RKO (cell line): ENCODE results near the gene SKAP2.
A peak's percentile ranks its signal among the peaks of the same experiment; 100 is the strongest.

Experiments used
- DNase-seq: peaks from one replicate; pipeline ENCODE4 v3.0.0-alpha.2; 2016; ENCODE audit warnings: low spot score

The SKAP2 gene, protein sequence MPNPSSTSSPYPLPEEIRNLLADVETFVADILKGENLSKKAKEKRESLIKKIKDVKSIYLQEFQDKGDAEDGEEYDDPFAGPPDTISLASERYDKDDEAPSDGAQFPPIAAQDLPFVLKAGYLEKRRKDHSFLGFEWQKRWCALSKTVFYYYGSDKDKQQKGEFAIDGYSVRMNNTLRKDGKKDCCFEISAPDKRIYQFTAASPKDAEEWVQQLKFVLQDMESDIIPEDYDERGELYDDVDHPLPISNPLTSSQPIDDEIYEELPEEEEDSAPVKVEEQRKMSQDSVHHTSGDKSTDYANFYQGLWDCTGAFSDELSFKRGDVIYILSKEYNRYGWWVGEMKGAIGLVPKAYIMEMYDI

DNA sequence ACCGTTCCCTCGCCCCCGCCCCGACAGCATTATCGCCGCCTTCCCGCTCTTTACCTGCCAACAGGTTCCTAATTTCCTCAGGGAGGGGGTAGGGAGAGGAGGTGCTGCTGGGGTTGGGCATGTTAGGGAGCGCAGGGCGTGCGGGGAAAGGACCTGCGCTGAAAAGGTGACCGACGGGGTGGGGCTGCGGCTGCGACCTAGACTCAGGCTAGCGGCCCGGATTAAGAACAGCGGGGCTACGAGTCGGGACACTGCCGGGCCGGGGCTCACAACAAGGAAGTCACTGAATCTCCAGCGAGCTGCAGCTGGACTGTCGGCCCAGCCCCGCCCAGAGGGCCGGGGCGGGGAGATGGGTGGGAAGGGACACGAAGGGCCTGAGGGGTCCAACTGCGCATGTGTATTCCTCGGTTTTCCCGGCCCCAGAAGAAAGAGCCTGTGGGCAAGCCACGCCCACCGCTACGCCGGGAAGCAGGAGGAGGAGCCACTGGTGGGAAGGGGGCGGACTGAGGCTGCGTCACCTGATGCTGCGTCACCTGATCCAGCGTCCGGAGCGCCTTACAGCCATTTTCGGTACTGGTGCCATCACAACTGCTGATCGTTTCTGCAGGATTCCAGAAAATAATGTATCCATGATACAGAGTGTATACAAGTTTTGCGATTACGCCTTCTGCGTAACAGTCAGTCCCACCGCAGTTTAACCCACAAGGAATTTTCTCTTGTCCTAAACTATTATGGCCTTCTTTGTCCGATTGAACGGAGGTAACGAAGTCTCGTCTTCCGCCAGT, at the start of gene SKAP2:
Gene SKAP2 (minus strand): TSS at position 282 of the 785 bp plus-strand sequence. CDS start 161 bp downstream, at position 121.
- peak; percentile 97 for DNase-seq

DNA sequence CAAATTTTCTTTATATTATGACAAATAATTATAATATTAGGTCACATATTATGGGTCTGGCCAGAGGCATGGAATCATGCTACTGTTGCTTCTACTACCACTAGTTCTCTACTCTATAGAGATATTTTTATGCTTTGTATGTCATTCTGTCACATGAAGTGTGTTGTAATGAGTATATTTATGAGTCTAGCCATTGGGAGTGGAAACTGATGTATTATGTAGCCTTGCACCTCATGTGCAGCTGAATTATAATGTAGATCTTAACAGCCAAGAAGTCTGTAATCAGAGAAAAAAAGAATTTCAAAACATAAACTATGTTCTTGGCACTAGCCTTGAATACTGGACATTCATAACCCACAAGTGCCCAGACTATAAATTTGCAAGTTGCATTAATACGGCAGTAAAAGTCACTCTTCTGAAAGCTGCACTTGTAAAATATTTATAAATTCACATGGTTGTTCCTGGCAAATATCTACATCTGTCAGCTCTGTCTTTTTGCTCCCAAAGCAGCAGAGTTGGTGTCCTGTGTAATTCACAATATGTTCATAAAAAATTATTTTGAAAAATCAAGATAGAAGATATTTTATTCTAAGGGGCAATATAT, 48.6 kb upstream of the SKAP2 start:
- DNase-seq = no peak

DNA sequence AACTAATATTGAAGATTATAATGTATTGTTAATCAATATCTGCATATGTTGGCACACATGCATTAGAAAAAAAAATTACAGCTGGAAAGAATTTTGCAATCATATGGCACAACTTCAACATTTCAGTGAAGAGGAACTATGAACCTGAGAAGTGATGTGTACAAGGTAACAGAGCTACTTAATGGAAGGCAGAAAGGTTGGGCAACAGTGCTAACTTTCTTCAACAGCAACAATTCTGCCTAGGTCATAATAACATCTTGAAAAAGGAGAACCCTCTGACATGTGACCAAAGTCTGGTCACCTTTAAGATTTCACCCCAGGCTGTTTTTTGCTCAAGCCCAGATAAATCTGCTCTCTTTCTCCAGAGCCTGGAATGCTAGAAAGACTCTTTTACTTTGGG, 47.9 kb upstream of the SKAP2 start:
- DNase-seq = no peak

DNA sequence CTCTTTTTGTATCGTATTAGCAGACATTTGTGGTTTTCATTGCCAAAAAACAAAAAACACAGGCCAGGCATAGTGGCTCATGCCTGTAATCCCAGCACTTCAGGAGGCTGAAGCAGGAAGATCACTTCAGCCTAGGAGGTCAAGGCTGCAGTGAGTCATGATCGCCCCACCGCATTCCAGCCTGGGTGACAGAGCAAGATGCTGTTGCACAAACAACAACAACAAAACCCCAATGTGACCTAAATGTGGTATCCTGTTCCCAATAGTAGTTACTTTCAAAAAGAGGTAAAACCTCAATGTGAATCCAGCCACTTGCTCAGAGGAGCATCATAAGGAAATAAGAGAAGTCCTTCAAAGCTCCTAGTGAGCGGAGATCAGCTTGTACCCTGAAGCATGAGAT, 45.8 kb upstream of the SKAP2 start:
- DNase-seq = no peak

DNA sequence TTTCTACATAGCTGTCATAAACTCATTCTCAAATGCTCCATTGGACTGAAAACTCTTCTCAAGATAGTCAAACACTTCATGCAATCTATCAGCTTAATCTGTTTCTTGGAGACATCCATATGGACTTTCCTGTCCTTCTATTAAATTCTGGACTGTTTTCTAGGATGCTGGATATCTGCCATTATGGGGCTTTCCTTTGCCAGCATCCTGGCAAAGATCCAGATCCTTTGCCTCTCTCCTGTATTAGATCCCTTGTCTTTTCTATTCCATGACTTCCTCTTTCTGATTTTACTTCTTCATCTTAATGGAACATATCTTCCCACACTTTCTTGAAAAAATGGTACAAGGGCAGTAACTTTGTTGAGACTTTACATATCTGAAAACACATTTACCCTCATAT, 35.9 kb upstream of the SKAP2 start:
- DNase-seq = no peak

DNA sequence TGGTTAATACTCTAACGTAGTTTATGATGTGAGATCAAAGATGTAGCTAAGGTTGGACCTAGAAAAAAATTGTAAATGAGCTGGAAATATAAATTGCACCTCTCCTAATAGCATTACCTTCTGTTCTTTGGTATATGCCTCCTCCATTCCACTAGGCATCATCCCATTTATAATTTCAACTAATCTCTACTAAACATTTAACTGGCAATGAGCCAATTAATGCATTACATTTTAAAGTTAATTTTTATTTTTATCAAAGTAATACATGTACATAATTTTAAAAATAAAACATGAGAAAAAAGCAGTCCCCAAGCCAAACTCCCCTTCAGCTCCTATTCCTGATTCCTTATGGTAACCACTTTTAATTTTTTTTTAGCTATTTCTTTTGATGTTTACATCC, 35.1 kb upstream of the SKAP2 start:
- no peak for DNase-seq

DNA sequence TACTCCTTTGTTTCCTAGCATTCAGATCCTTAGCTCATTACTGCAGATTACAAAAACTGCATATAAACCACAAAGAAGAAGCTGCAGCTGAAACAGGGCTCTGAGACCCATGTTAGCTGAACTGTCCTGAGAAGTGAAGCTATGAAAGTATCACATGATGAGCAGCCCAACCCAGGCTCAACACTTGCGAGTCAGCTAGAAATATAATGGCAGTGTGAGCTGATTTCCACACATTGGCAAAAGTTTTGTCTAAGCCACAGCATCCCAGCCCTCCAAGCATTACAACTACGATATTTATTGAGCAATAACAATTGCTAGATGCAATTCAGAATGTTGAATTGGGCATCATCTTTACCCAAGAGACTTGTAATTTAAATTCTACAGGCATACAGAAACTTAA, 34.5 kb upstream of the SKAP2 start:
- no peak for DNase-seq

DNA sequence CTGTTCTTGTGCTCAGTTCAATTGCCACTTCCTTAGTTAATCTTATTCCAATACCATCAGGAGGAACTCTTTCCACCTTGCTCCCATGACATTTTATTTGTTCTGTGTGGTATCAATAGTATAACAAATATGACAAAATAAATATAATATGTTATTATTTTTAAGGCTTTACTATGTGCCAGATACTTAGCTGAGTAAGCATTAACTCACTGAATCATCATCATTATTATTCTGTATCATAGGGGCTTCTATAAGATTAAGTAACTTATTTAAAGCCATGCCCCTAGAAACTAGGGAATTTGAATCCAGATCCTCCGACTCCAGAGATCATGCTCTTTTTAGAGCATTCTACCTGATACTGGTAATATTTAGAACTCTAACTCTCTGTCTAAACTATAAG, 33.5 kb upstream of the SKAP2 start:
- no peak for DNase-seq

DNA sequence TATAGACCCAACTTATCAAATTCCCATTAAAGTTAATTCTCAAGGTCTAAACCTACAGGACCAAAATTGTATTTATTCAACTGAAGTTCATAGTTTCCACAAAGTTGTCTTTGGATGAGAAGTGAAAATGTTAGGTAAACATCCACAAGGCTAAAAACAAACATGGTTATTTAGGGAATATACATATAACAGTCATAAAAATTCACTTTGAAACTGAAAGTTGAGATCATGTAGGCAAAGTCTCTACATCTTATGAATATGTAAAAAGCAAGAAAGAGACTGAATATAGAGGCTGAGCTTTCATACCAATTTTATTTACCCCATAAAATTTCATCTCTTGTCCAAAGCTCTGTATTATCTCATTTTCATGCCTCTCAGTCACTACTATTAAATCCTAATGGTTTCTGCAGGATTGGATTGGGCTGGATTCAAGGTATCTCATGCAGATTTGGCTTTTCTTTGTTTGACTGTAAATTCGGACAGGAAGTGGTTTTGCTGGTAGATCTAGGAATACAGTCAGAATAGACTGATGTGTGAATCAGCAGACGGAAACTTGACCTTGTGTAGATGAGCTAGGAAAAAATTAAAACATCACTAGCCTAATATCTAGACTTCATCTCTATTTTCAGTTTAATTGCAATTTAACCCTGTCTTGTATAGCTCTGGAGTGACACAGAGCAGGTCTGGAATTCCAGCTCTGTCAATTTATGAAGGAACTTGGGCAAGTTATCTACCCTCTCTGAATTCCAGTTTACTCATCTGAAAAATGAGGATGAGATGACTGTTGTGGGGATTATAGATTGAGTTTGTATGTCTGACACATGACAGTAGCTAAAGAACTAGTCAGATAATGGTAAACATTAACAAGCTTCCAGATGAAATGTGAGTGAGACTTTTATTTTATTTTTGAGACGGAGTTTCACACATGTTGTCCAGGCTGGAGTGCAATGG, 27.3 kb upstream of the SKAP2 start:
- peak; percentile 72 for DNase-seq

DNA sequence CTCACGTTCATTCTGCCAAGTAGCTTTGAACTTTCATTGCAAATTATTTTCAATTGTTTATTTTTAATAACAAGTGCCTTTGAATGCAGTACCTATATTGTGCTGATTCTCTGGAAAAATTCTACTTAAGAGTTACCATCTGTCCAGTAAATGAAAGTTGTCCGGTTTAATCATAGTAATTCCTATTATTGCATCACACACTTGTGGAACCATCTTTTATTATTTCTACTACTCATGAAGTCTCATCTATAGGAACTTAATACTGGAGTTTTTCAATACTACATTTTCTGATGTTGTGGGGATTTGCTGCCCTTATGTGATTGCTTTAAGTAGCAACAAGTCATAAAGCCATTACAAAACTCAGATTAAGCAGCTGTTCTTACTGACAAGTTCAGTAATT, 16.5 kb upstream of the SKAP2 start:
- DNase-seq = no peak

DNA sequence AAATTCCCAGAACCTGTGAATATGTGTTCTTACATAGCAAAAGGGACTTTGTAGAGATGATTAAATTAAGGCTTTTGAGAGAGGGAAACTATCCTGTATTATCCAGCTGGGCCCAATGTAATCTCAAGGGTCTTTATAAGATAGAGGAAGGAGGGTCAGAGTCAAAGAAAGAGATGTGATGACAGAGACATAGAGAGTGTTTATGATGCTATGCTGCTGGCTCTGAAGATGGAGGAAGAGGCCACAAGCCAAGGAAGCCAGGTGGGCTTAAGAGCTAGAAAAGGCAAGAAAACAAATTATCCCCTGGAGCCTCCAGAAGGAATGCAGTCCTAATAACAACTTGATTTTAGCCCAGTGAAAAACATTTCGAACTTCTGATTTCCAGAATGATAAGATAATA, 15.3 kb upstream of the SKAP2 start:
- DNase-seq = no peak

DNA sequence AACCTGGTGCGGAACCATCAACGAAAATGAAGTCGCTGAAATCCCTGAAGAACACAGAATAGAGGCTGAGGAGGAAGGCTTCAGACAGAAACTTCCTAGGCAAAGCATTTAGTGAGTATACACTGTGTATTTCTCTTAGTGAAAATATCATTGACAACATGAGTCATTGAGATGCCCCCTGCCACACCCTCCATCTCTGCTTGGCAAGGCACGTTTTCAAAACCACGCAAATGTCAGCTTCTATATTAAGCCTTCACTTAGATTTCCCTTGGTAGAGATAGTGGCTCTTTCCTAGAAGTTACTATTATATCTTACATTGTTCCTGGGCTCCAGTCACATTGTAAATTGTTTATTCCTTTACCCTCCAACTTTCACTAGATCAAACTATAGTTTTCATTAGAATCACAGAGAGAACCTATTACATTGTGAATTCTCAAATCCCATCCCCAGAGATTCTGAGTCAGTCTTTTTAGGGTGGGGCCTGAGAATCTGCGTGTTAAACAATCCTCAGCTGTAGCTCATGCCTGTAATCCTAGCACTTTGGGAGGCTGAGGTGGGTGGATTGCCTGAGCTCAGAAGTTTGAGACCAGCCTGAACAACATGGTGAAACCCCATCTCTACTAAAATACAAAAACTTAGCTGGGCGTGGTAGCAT, 4.6 kb upstream of the SKAP2 start:
- DNase-seq = no peak

DNA sequence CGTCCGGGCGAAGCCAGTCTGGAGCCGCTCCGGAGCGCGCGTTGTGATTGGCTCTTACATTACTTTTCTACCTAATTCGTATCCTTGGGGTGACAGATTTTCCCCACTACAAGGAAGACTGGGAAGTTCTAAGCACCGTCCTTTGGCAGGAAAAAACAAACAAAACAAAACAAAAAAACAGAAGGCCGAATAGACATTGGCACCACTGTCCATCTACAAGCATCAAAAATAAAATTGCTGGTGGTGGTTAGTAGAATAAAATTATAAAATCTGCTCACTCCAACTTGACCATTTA, 651 bp upstream of the SKAP2 start:
- DNase-seq = no peak

DNA sequence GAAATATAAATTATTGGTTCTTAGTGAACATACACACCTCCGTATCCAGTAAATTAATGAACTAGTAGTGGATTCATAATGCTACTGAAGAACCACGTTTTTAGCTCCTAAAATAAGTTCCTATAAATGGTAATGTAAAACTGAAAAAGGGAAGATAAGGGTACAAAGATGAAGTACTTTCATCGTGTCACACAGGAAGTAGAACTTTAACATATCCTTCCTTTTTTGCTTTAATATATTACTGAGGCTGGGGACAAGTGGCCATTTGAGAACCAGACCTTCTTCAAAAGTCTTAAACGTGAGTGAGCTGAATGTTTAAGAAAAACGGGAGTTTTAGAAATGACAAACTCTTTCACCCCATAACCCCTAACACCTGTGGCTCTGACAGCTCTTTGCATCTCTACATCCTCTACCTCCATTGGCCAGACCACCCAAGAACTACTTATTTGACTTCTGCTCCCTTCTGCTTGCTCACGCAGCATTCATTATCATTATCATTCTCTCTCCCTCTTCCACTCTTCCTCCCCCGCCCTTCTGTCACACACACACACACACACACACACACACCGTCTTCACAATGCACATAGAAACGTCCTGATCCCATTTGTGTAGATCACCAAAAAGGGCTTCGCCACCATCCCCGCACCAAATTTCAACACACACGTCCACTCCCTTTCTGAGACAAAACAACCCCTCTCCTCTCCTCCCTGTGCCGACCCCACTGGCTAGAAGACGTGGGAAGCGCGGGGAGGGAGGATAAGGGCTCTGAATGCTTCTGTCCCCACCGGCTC, 677 bp downstream of the SKAP2 start:
- DNase-seq = peak; percentile 63

DNA sequence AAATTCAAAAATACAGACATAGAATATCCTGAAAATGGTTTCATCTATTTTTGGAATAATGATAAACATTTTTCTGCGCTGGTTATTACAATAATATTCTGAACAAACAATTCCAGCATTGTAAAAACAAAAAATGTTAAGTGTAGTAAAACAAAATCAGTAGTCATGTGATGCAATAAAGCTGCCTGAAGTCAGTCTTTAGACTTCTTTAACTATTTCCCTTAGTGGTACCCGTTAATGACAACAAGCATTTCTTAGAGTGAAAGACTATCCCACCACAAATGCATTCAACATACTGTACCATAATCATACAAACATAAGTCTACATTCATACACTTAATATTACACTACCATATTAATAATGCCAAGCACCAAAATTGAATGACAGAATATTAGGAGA, 1.6 kb downstream of the SKAP2 start:
- no peak for DNase-seq

DNA sequence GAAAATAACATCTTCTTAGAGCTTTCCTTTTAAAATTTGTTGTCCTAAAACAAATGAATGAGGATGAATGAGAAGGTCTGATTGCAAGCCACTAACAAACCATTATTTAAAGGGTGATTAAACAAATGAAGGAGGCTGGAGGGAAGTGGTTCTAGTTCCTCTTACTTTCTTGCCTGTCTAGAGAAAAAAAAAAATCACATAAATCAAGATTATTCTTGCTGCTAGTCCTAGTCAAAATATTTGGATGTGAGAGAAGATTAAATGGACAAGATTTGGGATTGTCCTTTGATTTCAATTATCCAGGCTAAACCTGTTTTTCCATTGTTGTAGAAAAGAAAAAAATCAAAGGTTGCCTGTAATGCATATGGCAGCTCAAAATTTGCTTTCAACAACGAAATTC, 3.3 kb downstream of the SKAP2 start:
- no peak for DNase-seq

DNA sequence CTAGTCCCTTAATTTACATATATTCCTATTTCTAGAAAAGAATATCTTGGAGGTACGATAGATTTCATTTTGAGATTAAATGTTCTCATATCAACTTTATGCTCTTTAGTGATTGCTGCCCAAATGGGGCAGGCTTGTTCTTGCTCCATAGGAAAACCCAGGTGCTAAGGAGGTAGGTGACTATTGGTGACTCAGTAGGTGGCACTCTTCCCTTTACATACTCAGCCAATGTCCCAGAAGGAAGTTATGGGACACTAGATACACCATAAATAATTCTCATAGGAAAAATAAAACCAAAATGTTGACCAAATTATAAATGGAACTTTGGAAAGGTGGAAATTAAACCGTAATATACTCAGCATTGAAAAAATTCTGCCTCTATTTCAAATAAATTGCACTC, 4.0 kb downstream of the SKAP2 start:
- no peak for DNase-seq

DNA sequence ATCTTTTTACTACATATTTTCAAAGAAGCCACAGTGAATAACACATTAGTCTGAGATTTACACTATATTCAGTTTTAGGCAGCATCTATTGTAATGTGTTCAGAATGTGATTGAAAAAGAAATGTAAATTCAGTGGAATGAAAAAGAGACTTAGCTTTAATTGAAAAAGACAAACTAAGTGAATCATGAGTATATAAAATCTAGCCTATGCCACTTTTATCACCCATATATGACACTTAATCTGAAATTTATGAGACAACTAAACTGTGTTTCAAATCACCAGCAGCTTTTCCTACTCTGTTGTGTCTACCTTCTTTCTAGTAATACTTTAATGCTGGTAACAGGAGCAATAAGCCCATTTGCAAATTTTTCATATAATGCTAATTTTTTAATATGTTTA, 4.7 kb downstream of the SKAP2 start:
- no peak for DNase-seq

DNA sequence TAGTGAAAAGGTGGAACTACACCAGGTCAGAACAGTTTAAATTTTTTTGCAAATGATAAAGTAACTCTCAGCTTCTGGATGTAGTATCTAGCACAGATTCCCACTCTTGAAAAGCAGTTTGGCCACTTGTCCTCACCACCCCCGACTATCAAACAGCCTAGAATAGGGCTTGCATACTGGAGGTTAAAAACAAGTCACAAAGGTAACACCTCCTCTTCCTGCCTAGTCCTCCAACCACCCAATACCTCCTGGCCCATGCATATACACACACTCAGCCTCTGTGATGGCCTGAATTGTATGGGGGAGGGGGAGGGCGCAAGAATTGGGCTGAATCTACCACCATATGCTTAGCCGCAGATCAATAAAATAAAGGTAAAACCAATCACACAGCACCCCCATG, 5.7 kb downstream of the SKAP2 start:
- no peak for DNase-seq

DNA sequence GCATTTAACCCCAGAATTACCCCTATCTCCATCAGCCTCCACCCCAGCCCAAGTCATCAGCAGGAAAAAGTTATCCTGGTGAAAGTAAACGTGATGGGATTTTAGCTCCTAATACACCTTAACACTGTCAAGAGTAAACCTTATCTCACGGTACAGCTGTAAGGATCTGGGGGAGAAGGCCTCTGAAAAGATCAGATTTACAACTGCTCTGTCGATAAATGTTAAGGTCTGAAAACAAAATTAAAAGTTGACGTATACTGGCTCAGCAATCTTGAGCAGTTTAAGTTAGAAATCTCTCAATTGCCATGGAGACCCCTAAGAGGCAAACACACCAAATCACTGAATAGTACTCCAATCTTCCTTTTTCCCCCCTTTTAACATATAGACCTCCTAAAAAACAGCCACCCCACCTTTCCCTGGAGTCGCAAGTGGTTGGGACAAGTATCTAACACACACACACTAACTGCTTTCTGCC, 6.1 kb downstream of the SKAP2 start:
- no peak for DNase-seq
